NCI-H2196 treated with DMSO at 0.1 percent for 48 hours (cell line): Measurements from ENCODE around the gene PCP4.

Source experiments
- DNase-seq: peaks from one replicate; lab custom pipeline; 2025; ENCODE audit not compliant: unreplicated experiment; lab: John Stamatoyannopoulos, UW

Gene PCP4

GRCh38 chr21:39918558-39918957 lies 51.3 kb downstream of the PCP4 start:
- DNase-seq, result no peak

GRCh38 chr21:39923476-39923875 lies 56.2 kb downstream of the PCP4 start:
- DNase-seq, result no peak

GRCh38 chr21:39924577-39925308 lies 57.5 kb downstream of the PCP4 start:
- DNase-seq, result no peak

GRCh38 chr21:39927304-39927886 lies 60.2 kb downstream of the PCP4 start:
- no peak for DNase-seq

- no peak for DNase-seq
These were observed 65.1 kb downstream of the PCP4 start for GRCh38 chr21:39932335-39932734.

GRCh38 chr21:39934895-39935294 lies 67.7 kb downstream of the PCP4 start:
- DNase-seq, result no peak

- DNase-seq, result no peak
These were observed 68.5 kb downstream of the PCP4 start for GRCh38 chr21:39935716-39936115.

GRCh38 chr21:39938086-39938625 lies 70.9 kb downstream of the PCP4 start:
- DNase-seq, result peak; percentile 72

- DNase-seq, result no peak
These were observed 79.0 kb downstream of the PCP4 start for GRCh38 chr21:39946199-39946598.

GRCh38 chr21:39947031-39947430 lies 79.8 kb downstream of the PCP4 start:
- no peak for DNase-seq

- DNase-seq, result no peak
These were observed 84.2 kb downstream of the PCP4 start for GRCh38 chr21:39951183-39952101.

- no peak for DNase-seq
These were observed 85.0 kb downstream of the PCP4 start for GRCh38 chr21:39952265-39952664.

- no peak for DNase-seq
These were observed 87.3 kb downstream of the PCP4 start for GRCh38 chr21:39954570-39954969.

GRCh38 chr21:39955326-39955725 lies 88.1 kb downstream of the PCP4 start:
- DNase-seq, result no peak

- DNase-seq, result no peak
These were observed 89.3 kb downstream of the PCP4 start for GRCh38 chr21:39956586-39956985.

- no peak for DNase-seq
These were observed 91.5 kb downstream of the PCP4 start for GRCh38 chr21:39958731-39959130.

- no peak for DNase-seq
These were observed 94.0 kb downstream of the PCP4 start for GRCh38 chr21:39961251-39961650.

- no peak for DNase-seq
These were observed 97.8 kb downstream of the PCP4 start for GRCh38 chr21:39965026-39965425.

GRCh38 chr21:39966786-39967185 lies 99.5 kb downstream of the PCP4 start:
- no peak for DNase-seq

GRCh38 chr21:39968010-39968409 lies 100.8 kb downstream of the PCP4 start:
- DNase-seq, result no peak

- DNase-seq, result no peak
These were observed 102.6 kb downstream of the PCP4 start for GRCh38 chr21:39969691-39970364.
